Measurements from ENCODE around the gene CSN3.

DNA sequence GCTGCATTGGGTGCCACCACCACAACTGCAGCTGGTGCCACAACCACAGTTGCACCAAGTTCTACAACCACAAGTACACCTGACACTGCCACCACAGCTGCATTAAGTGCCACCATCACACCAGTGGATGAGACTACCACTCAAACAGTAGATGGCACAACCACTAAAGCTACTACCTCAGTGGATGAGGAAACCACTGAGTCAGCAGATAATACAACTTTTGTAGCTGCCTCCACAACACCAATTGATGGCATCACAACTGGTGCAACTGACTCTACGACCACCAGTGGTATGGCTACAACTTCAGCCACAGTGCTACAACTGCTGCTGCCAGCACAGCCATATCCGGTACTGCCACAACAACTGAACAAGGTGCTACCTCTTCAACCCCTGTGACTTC is 57.2 kb downstream of the CSN3 start:
- TF ChIP-seq POLR2A (IDR thresholded peaks at IDR 0.05) = no peak
- TF ChIP-seq, protein P1, sequence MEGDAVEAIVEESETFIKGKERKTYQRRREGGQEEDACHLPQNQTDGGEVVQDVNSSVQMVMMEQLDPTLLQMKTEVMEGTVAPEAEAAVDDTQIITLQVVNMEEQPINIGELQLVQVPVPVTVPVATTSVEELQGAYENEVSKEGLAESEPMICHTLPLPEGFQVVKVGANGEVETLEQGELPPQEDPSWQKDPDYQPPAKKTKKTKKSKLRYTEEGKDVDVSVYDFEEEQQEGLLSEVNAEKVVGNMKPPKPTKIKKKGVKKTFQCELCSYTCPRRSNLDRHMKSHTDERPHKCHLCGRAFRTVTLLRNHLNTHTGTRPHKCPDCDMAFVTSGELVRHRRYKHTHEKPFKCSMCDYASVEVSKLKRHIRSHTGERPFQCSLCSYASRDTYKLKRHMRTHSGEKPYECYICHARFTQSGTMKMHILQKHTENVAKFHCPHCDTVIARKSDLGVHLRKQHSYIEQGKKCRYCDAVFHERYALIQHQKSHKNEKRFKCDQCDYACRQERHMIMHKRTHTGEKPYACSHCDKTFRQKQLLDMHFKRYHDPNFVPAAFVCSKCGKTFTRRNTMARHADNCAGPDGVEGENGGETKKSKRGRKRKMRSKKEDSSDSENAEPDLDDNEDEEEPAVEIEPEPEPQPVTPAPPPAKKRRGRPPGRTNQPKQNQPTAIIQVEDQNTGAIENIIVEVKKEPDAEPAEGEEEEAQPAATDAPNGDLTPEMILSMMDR (IDR thresholded peaks at IDR 0.05) = no peak
